NCI-H1417 (cell line): ENCODE results near the gene GDI2.
"Not testable (repeated sequence)": the region's sequence is repeated elsewhere in the genome, so short reads cannot be mapped to it uniquely, and the experiment has no call there.

Source experiments
- DNase-seq, 3 experiments: peaks; one replicate each; lab custom pipeline; 2025; lab: John Stamatoyannopoulos, UW

Gene GDI2

GRCh38 chr10:5827841-5828240, 14.6 kb upstream of the GDI2 start:
- DNase-seq: no peak

GRCh38 chr10:5826511-5826910, 13.3 kb upstream of the GDI2 start:
- not testable (repeated sequence) for DNase-seq

- no peak for DNase-seq
These were observed 5.7 kb upstream of the GDI2 start for GRCh38 chr10:5818894-5819293.

GRCh38 chr10:5818048-5818331, 4.8 kb upstream of the GDI2 start:
- DNase-seq: no peak

- no peak for DNase-seq
These were observed 4.3 kb upstream of the GDI2 start for GRCh38 chr10:5817322-5818047.

- DNase-seq: no peak
These were observed 2.9 kb upstream of the GDI2 start for GRCh38 chr10:5816170-5816569.

GRCh38 chr10:5814110-5815107, 1.2 kb upstream of the GDI2 start:
- peak in 1 of 3 experiments; percentile 77 for DNase-seq

GRCh38 chr10:5813091-5813340, 218 bp downstream of the GDI2 start:
- no peak for DNase-seq

GRCh38 chr10:5812283-5813090, 747 bp downstream of the GDI2 start:
- peak; percentile 11 to 67 (median 67) for DNase-seq

GRCh38 chr10:5811387-5811821, 1.8 kb downstream of the GDI2 start:
- DNase-seq: peak in 2 of 3 experiments; percentile 0 to 21

- DNase-seq: no peak
These were observed 3.0 kb downstream of the GDI2 start for GRCh38 chr10:5810225-5810624.

GRCh38 chr10:5809527-5810154, 3.6 kb downstream of the GDI2 start:
- no peak for DNase-seq

- DNase-seq: not testable (repeated sequence)
These were observed 4.3 kb downstream of the GDI2 start for GRCh38 chr10:5808783-5809392.

- DNase-seq: no peak
These were observed 6.5 kb downstream of the GDI2 start for GRCh38 chr10:5806745-5807144.

GRCh38 chr10:5805711-5806110, 7.5 kb downstream of the GDI2 start:
- DNase-seq: no peak

- no peak for DNase-seq
These were observed 8.0 kb downstream of the GDI2 start for GRCh38 chr10:5805260-5805659.

GRCh38 chr10:5804386-5804785, 8.8 kb downstream of the GDI2 start:
- DNase-seq: no peak

GRCh38 chr10:5800782-5801181, 12.5 kb downstream of the GDI2 start:
- no peak for DNase-seq

GRCh38 chr10:5794236-5794635, 19.0 kb downstream of the GDI2 start:
- DNase-seq: no peak

- no peak for DNase-seq
These were observed 23.6 kb downstream of the GDI2 start for GRCh38 chr10:5789626-5790025.

GRCh38 chr10:5788969-5789368, 24.3 kb downstream of the GDI2 start:
- no peak for DNase-seq

GRCh38 chr10:5783300-5783699, 29.9 kb downstream of the GDI2 start:
- DNase-seq: no peak
